IMR-90 (cell line): ENCODE data around the gene E2F8. TPM values are rescaled to one million over a fixed set of nuclear protein-coding genes. Genes with fewer than 3 reads are reported as not detected.

Experiments
- ATAC-seq: fragments of 200-7000 bp; cut with Tn5 transposase; 2 replicates; pipeline ENCODE4 v1.9.1; 2020; ENCODE audit warnings: low read depth, mild to moderate bottlenecking, moderate library complexity
- BruUV-seq: library from RNA; stranded (reverse); fragments of 400-500 nt; replicated peaks from 2 replicates; lab custom pipeline; 2021; lab: Mats Ljungman, UMichigan
- CTCF ChIA-PET: fragments of 300-600 bp; formaldehyde crosslinking; extraction: SDS; loops from one replicate; lab custom pipeline; 2021; ENCODE audit warnings: antibody characterized with exemption; lab: Yijun Ruan, JAX
- POLR2A ChIA-PET: fragments of 300-600 bp; sonication (Branson Sonifier 250); formaldehyde crosslinking; loops from one replicate; lab custom pipeline; 2022; ENCODE audit warnings: antibody characterized with exemption; ENCODE audit not compliant: unreplicated experiment; lab: Charles Lee
- DNase-seq: peaks from one replicate; pipeline ENCODE4 v3.0.0; 2013
- H2AFZ ChIP-seq: replicated peaks from 2 replicates; pipeline ENCODE3; 2013; ENCODE audit warnings: low read length, mild to moderate bottlenecking; ENCODE audit not compliant: poor library complexity
- H2AK5ac ChIP-seq: 2 replicates; pipeline ENCODE4 v1.6.1; 2013; ENCODE audit warnings: low read depth, low read length, inconsistent platforms
- H2AK9ac ChIP-seq: replicated peaks from 2 replicates; pipeline ENCODE3; 2013; ENCODE audit warnings: mild to moderate bottlenecking, low read depth, low read length, moderate library complexity; ENCODE audit not compliant: poor library complexity
- H2BK120ac ChIP-seq: 2 replicates; pipeline ENCODE4 v1.6.1; 2013; ENCODE audit warnings: low read depth, low read length, inconsistent platforms
- H2BK15ac ChIP-seq: 3 replicates; pipeline ENCODE4 v1.6.1; 2013; ENCODE audit warnings: low read depth, low read length, inconsistent platforms
- H2BK20ac ChIP-seq: 2 replicates; pipeline ENCODE4 v1.6.1; 2013; ENCODE audit warnings: low read depth, mild to moderate bottlenecking, inconsistent platforms, low read length, moderate library complexity
- H2BK5ac ChIP-seq: 2 replicates; pipeline ENCODE4 v1.6.1; 2013; ENCODE audit warnings: mild to moderate bottlenecking, low read depth, low read length, inconsistent platforms; ENCODE audit not compliant: poor library complexity, severe bottlenecking
- H3K14ac ChIP-seq: replicated peaks from 2 replicates; pipeline ENCODE4 v1.6.1; 2013; ENCODE audit warnings: low read depth, low read length, inconsistent platforms
- H3K18ac ChIP-seq: 2 replicates; pipeline ENCODE4 v1.6.1; 2013; ENCODE audit warnings: low read depth, low read length, control low read depth
- H3K23ac ChIP-seq: 2 replicates; pipeline ENCODE4 v1.6.1; 2013; ENCODE audit warnings: low read depth, low read length, inconsistent platforms
- H3K27ac ChIP-seq: 2 replicates; pipeline ENCODE4 v1.5.1; 2013; ENCODE audit warnings: mild to moderate bottlenecking, control low read depth, low read length; ENCODE audit not compliant: insufficient read depth
- H3K27me3 ChIP-seq: 2 replicates; pipeline ENCODE4 v1.6.1; 2013; ENCODE audit warnings: low read length; ENCODE audit not compliant: control insufficient read depth, insufficient read depth
- H3K36me3 ChIP-seq: 2 replicates; pipeline ENCODE4 v1.6.1; 2013; ENCODE audit warnings: low read length, mixed read lengths; ENCODE audit not compliant: control insufficient read depth, insufficient read depth
- H3K4ac ChIP-seq: 2 replicates; pipeline ENCODE4 v1.6.1; 2013; ENCODE audit warnings: low read depth, low read length, inconsistent platforms
- H3K4me1 ChIP-seq: 2 replicates; pipeline ENCODE4 v1.6.1; 2013; ENCODE audit warnings: low read length, mixed read lengths; ENCODE audit not compliant: control insufficient read depth, insufficient read depth
- H3K4me2 ChIP-seq: 2 replicates; pipeline ENCODE4 v1.6.1; 2013; ENCODE audit warnings: low read depth, mild to moderate bottlenecking, control low read depth, low read length, moderate library complexity
- H3K4me3 ChIP-seq: 2 replicates; pipeline ENCODE4 v1.5.1; 2013; ENCODE audit warnings: low read depth, mild to moderate bottlenecking, control low read depth, low read length, moderate library complexity; ENCODE audit not compliant: insufficient read depth
- H3K56ac ChIP-seq: 2 replicates; pipeline ENCODE4 v1.6.1; 2013; ENCODE audit warnings: low read length, inconsistent platforms; ENCODE audit not compliant: insufficient read depth; ENCODE audit errors: extremely low read depth
- H3K79me1 ChIP-seq, 2 experiments: 2 replicates each; pipeline ENCODE4 v1.6.1; 2013; ENCODE audit warnings: low read length in 2 of 2, inconsistent platforms in 1 of 2, low read depth in 1 of 2
- H3K9ac ChIP-seq: 2 replicates; pipeline ENCODE4 v1.6.1; 2013; ENCODE audit warnings: low read depth, low read length, control low read depth
- H3K9me1 ChIP-seq: 2 replicates; pipeline ENCODE4 v1.6.1; 2013; ENCODE audit warnings: low read length, inconsistent platforms; ENCODE audit not compliant: insufficient read depth
- H3K9me3 ChIP-seq: 2 replicates; pipeline ENCODE4 v1.6.1; 2013; ENCODE audit warnings: low read length; ENCODE audit not compliant: control insufficient read depth, insufficient read depth
- H4K20me1 ChIP-seq: 2 replicates; pipeline ENCODE4 v1.6.1; 2013; ENCODE audit warnings: low read length, inconsistent platforms; ENCODE audit not compliant: insufficient read depth
- H4K5ac ChIP-seq: 2 replicates; pipeline ENCODE4 v1.6.1; 2013; ENCODE audit warnings: mild to moderate bottlenecking, low read depth, low read length, control low read depth
- H4K8ac ChIP-seq, 2 experiments: 2 replicates each; pipeline ENCODE4 v1.6.1; 2013; ENCODE audit warnings: low read depth in 2 of 2, low read length in 2 of 2, control low read depth in 1 of 2, inconsistent platforms in 1 of 2
- H4K91ac ChIP-seq: 2 replicates; pipeline ENCODE4 v1.6.1; 2013; ENCODE audit warnings: low read depth, low read length, inconsistent platforms; ENCODE audit not compliant: insufficient read depth
- NFE2L2 ChIP-seq: fragments of 150-350 bp; IDR thresholded peaks from 2 replicates; pipeline ENCODE4 v1.6.1; 2016; ENCODE audit warnings: low read depth, mild to moderate bottlenecking, low read length
- RAD21 ChIP-seq: IDR thresholded peaks from 2 replicates; pipeline ENCODE4 v1.6.1; 2012; ENCODE audit warnings: low read length, improper control_type of control experiment
- WGBS, 2 experiments: methylation state at CpG; one replicate each; pipeline versions ENCODE4 v1.1.5 to v1.1.7; 2013; ENCODE audit warnings: missing lambda C conversion rate in 2 of 2; ENCODE audit not compliant: insufficient read length in 1 of 2; ENCODE audit errors: extremely low coverage in 2 of 2; 5-methylcytosine and 5-hydroxymethylcytosine counted together
- dilution Hi-C: fragments of 300-500 bp; cut with HindIII; formaldehyde crosslinking; loops from one replicate; pipeline ENCODE4 v1.14.3; 2018; ENCODE audit warnings: low sequenced_read_pairs; ENCODE audit not compliant: unreplicated experiment
- in situ Hi-C: fragments of 300-500 bp; cut with MboI; formaldehyde crosslinking; loops from 3 replicates; pipeline ENCODE4 v1.14.3; 2019; ENCODE audit warnings: low sequenced_read_pairs, inconsistent platforms, mixed read lengths
- intact Hi-C: fragments of 100-400 bp; cut with micrococcal nuclease; formaldehyde crosslinking; loops from 2 replicates; pipeline ENCODE4 v1.10.0; 2022
- polyA plus RNA-seq, 3 experiments: library from polyadenylated mRNA; depleted of rRNA; stranded (reverse); fragments of >200 nt; gene quantifications; 2 replicates each; pipeline ENCODE4 v1.2.3, GENCODE V29; 2012; ENCODE audit warnings: low replicate concordance in 1 of 3
- total RNA-seq: library from RNA; depleted of rRNA; stranded (reverse); fragments of >200 nt; gene quantifications from 2 replicates; pipeline ENCODE4 v1.2.3, GENCODE V29; 2012
- TF ChIP-seq, protein P1 (sequence below): conservative IDR thresholded peaks from 2 replicates; pipeline ENCODE4 v1.5.1; 2012; ENCODE audit warnings: mild to moderate bottlenecking, low read depth, low read length, improper control_type of control experiment

Gene E2F8
- total and polyA plus RNA-seq, 2 of the 4 experiments (the other 2 are of a cell fraction) = 1.1 to 2.3 TPM

DNA sequence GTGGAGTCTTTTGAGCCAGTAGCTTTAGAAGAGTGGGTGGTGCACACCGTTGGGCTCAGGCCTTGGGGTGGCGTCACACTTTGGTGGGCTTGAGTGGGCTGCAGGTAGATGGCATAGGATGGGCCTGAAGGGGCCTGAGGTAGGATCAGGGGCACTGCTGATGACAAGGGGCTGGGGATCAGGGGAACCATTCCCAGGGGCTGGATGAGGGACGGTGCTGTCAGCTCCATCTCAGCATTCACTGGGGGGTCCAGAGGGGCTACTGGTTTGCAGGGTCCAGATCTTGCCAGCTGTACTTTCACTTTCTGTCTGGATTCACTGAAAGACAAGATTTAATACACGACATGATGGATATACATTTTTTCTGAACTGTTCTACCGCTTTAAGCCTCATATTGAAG is 11.1 kb downstream of the E2F8 start:
- 94% methylated on average over 3 of the region's 5 CpGs; no CpG with 5 or more reads in 1 of the 2 experiments for WGBS, 2 experiments
- intact Hi-C loops = no loop called here

More for the DNA sequence above, 11.1 kb downstream of the E2F8 start:
- H3K27me3 ChIP-seq = no peaks in the 10 kb centered on the region
- H3K9ac ChIP-seq = no peak overlapping the region
- TF ChIP-seq, protein P1, sequence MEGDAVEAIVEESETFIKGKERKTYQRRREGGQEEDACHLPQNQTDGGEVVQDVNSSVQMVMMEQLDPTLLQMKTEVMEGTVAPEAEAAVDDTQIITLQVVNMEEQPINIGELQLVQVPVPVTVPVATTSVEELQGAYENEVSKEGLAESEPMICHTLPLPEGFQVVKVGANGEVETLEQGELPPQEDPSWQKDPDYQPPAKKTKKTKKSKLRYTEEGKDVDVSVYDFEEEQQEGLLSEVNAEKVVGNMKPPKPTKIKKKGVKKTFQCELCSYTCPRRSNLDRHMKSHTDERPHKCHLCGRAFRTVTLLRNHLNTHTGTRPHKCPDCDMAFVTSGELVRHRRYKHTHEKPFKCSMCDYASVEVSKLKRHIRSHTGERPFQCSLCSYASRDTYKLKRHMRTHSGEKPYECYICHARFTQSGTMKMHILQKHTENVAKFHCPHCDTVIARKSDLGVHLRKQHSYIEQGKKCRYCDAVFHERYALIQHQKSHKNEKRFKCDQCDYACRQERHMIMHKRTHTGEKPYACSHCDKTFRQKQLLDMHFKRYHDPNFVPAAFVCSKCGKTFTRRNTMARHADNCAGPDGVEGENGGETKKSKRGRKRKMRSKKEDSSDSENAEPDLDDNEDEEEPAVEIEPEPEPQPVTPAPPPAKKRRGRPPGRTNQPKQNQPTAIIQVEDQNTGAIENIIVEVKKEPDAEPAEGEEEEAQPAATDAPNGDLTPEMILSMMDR = no peak
- TF ChIP-seq NFE2L2 = no peak
- no peak for TF ChIP-seq RAD21
- no peak overlapping the region for H4K5ac ChIP-seq
- ATAC-seq (no peak), DNase-seq (no peak)
- peaks cover 2% of the 10 kb centered on the region; the same call in 1 of the 2 replicates for H3K4me1 ChIP-seq
- H3K36me3 ChIP-seq = no peaks in the 10 kb centered on the region
- H2AK9ac ChIP-seq = no peak overlapping the region
- no peak overlapping the region for H2AK5ac ChIP-seq
- H2BK15ac ChIP-seq = no peak overlapping the region
- BruUV-seq = no TSS peak
- dilution Hi-C loops = no loop called here
- H3K18ac ChIP-seq = no peak overlapping the region
- H4K20me1 ChIP-seq = no peaks in the 10 kb centered on the region
- in situ Hi-C loops = no loop called here
- CTCF ChIA-PET = no interaction called here
- peaks cover 3% of the 10 kb centered on the region; the same call in 1 of the 2 replicates for H3K9me1 ChIP-seq
- H3K23ac ChIP-seq = no peak overlapping the region
- no peak overlapping the region for H3K4ac ChIP-seq
- no peaks in the 10 kb centered on the region for H3K79me1 ChIP-seq
- no peak overlapping the region for H3K14ac ChIP-seq
- H3K27ac ChIP-seq = no peak overlapping the region
- POLR2A ChIA-PET = no interaction called here
- no peak overlapping the region for H2BK120ac ChIP-seq
- H3K56ac ChIP-seq = no peak overlapping the region
- H2BK20ac ChIP-seq = no peak overlapping the region
- H4K8ac ChIP-seq = no peak overlapping the region
- H3K4me2 ChIP-seq = no peak overlapping the region
- no peak overlapping the region for H4K91ac ChIP-seq
- H3K4me3 ChIP-seq = no peak overlapping the region
- H3K9me3 ChIP-seq = no peaks in the 10 kb centered on the region
- no peak overlapping the region for H2BK5ac ChIP-seq
- H2AFZ ChIP-seq = peak overlapping the region; percentile 68
